Measurements from ENCODE around the gene TMEM196. TPM values are rescaled to one million over a fixed set of nuclear protein-coding genes. Genes with fewer than 3 reads are reported as not detected.

Gene TMEM196
- total and polyA plus RNA-seq, 2 experiments from 2014 or later = not detected

- Histone ChIP-seq H3K4me3 (peak within 1 kb of the TSS; percentile 83), H3K27ac (peak within 1 kb of the TSS; percentile 82), H3K4me1 (ENCODE audit: low read depth) (peaks cover 6% of the 10 kb centered on the region), H3K27me3 (peaks cover 7% of the 10 kb centered on the region), H3K9me3 (ENCODE audit: low read depth) (no peaks in the 10 kb centered on the region), H3K36me3 (no peaks in the 10 kb centered on the region)
- DNase-seq (ENCODE audit: low read depth in 1 of 2, low spot score in 1 of 2) = peak; percentile 97 to 98
- TF ChIP-seq CTCF (IDR thresholded peaks at IDR 0.05; ENCODE audit: low read depth, low read length) = peak; percentile 92
Measured at GRCh38 chr7:19708397-19709248, 64.8 kb downstream of the TMEM196 start, which contains the start of gene POLR1F. Gene POLR1F, minus strand, starts transcription at chr7:19709037. Its CDS starts 21 bp downstream, at chr7:19709016.

- Histone ChIP-seq H3K4me3 (peak overlapping the region; percentile 83), H3K4me1 (ENCODE audit: low read depth) (peaks cover 6% of the 10 kb centered on the region), H3K9me3 (ENCODE audit: low read depth) (no peaks in the 10 kb centered on the region), H3K27me3 (peaks cover 7% of the 10 kb centered on the region), H3K27ac (no peak overlapping the region), H3K36me3 (no peaks in the 10 kb centered on the region)
- TF ChIP-seq CTCF (IDR thresholded peaks at IDR 0.05; ENCODE audit: low read depth, low read length) = no peak
- peak in 1 of 2 donors; percentile 8 for DNase-seq (ENCODE audit: low read depth in 1 of 2, low spot score in 1 of 2)
Measured at GRCh38 chr7:19707240-19707639, 66.2 kb downstream of the TMEM196 start.

- Histone ChIP-seq H3K27me3 (no peaks in the 10 kb centered on the region), H3K4me3 (no peak overlapping the region), H3K4me1 (ENCODE audit: low read depth) (peaks cover 6% of the 10 kb centered on the region), H3K27ac (no peak overlapping the region), H3K36me3 (no peaks in the 10 kb centered on the region), H3K9me3 (ENCODE audit: low read depth) (no peaks in the 10 kb centered on the region)
- DNase-seq (ENCODE audit: low read depth in 1 of 2, low spot score in 1 of 2) = no peak
- TF ChIP-seq CTCF (IDR thresholded peaks at IDR 0.05; ENCODE audit: low read depth, low read length) = no peak
Measured at GRCh38 chr7:19705663-19706062, 67.8 kb downstream of the TMEM196 start.

- no peaks in the 10 kb centered on the region for H3K4me1 ChIP-seq (ENCODE audit: low read depth)
- H3K4me3 ChIP-seq = no peak overlapping the region
- DNase-seq (ENCODE audit: low read depth in 1 of 2, low spot score in 1 of 2) = no peak
Measured at GRCh38 chr7:19701471-19701870, 71.9 kb downstream of the TMEM196 start.

GRCh38 chr7:19700936-19701335 lies 72.5 kb downstream of the TMEM196 start:
- no peaks in the 10 kb centered on the region for H3K9me3 ChIP-seq (ENCODE audit: low read depth)
- no peak for TF ChIP-seq CTCF (IDR thresholded peaks at IDR 0.05; ENCODE audit: low read depth, low read length)
- H3K4me1 ChIP-seq (ENCODE audit: low read depth) = no peaks in the 10 kb centered on the region
- no peak overlapping the region for H3K27ac ChIP-seq
- H3K27me3 ChIP-seq = no peaks in the 10 kb centered on the region
- H3K4me3 ChIP-seq = no peak overlapping the region
- DNase-seq (ENCODE audit: low read depth in 1 of 2, low spot score in 1 of 2) = no peak
- H3K36me3 ChIP-seq = no peaks in the 10 kb centered on the region

More at GRCh38 chr7:19701471-19701870, 71.9 kb downstream of the TMEM196 start:
- no peak overlapping the region for H3K27ac ChIP-seq
- TF ChIP-seq CTCF (IDR thresholded peaks at IDR 0.05; ENCODE audit: low read depth, low read length) = no peak
- H3K9me3 ChIP-seq (ENCODE audit: low read depth) = no peaks in the 10 kb centered on the region
- H3K27me3 ChIP-seq = no peaks in the 10 kb centered on the region
- H3K36me3 ChIP-seq = no peaks in the 10 kb centered on the region
